H9 (cell line): ENCODE measurements around the gene MED13L. TPM values are rescaled to one million over a fixed set of nuclear protein-coding genes. Genes with fewer than 3 reads are reported as not detected.

ENCODE experiments used
- DNase-seq: peaks from one replicate; pipeline ENCODE4 v3.0.0-alpha.2; 2017
- H2AFZ ChIP-seq: one replicate; pipeline ENCODE4 v1.6.1; 2013; ENCODE audit warnings: mild to moderate bottlenecking, low read length, control low read depth, moderate library complexity
- H2AK5ac ChIP-seq: 2 replicates; pipeline ENCODE4 v1.6.1; 2013; ENCODE audit warnings: low read length, control low read depth, mixed read lengths; ENCODE audit not compliant: insufficient read length
- H2BK120ac ChIP-seq: one replicate; pipeline ENCODE4 v1.6.1; 2013; ENCODE audit warnings: low read depth, mild to moderate bottlenecking, low read length, control low read depth, inconsistent platforms; ENCODE audit not compliant: poor library complexity, severe bottlenecking
- H2BK12ac ChIP-seq: 2 replicates; pipeline ENCODE4 v1.6.1; 2013; ENCODE audit warnings: low read length, control low read depth, mixed read lengths, low read depth; ENCODE audit not compliant: insufficient read length
- H2BK15ac ChIP-seq: 2 replicates; pipeline ENCODE4 v1.6.1; 2013; ENCODE audit warnings: low read depth, low read length, control low read depth
- H2BK20ac ChIP-seq: one replicate; pipeline ENCODE4 v1.6.1; 2013; ENCODE audit warnings: low read depth, mild to moderate bottlenecking, low read length, control low read depth, inconsistent platforms; ENCODE audit not compliant: poor library complexity, severe bottlenecking
- H2BK5ac ChIP-seq: 2 replicates; pipeline ENCODE4 v1.6.1; 2013; ENCODE audit warnings: low read length, control low read depth, mixed read lengths; ENCODE audit not compliant: insufficient read length
- H3K14ac ChIP-seq: 2 replicates; pipeline ENCODE4 v1.6.1; 2013; ENCODE audit warnings: low read length, control low read depth; ENCODE audit not compliant: insufficient read depth
- H3K18ac ChIP-seq: 2 replicates; pipeline ENCODE4 v1.6.1; 2013; ENCODE audit warnings: low read depth, mild to moderate bottlenecking, mixed read lengths, low read length, control low read depth; ENCODE audit not compliant: insufficient read length
- H3K23ac ChIP-seq: 2 replicates; pipeline ENCODE4 v1.6.1; 2013; ENCODE audit warnings: low read length, control low read depth, mixed read lengths, low read depth; ENCODE audit not compliant: insufficient read length
- H3K23me2 ChIP-seq: 2 replicates; pipeline ENCODE4 v1.6.1; 2013; ENCODE audit warnings: low read depth, mild to moderate bottlenecking, mixed read lengths, low read length, control low read depth; ENCODE audit not compliant: insufficient read length, poor library complexity, severe bottlenecking
- H3K27ac ChIP-seq: 2 replicates; pipeline ENCODE4 v1.5.1; 2013; ENCODE audit warnings: low read length, control low read depth, mixed read lengths, low read depth; ENCODE audit not compliant: insufficient read length
- H3K27me3 ChIP-seq: 2 replicates; pipeline ENCODE4 v1.6.1; 2013; ENCODE audit warnings: low read length, control low read depth, inconsistent platforms; ENCODE audit not compliant: insufficient read depth
- H3K4ac ChIP-seq: 2 replicates; pipeline ENCODE4 v1.6.1; 2013; ENCODE audit warnings: low read depth, mild to moderate bottlenecking, control low read depth, inconsistent platforms, low read length, moderate library complexity
- H3K4me1 ChIP-seq: 2 replicates; pipeline ENCODE4 v1.6.1; 2013; ENCODE audit warnings: low read length, control low read depth, inconsistent platforms; ENCODE audit not compliant: insufficient read depth
- H3K4me2 ChIP-seq: 2 replicates; pipeline ENCODE4 v1.6.1; 2013; ENCODE audit warnings: low read length, control low read depth, mixed read lengths; ENCODE audit not compliant: insufficient read length, insufficient read depth
- H3K56ac ChIP-seq: 2 replicates; pipeline ENCODE4 v1.6.1; 2013; ENCODE audit warnings: low read depth, mild to moderate bottlenecking, mixed read lengths, low read length, control low read depth; ENCODE audit not compliant: insufficient read length
- H3K79me1 ChIP-seq: 2 replicates; pipeline ENCODE4 v1.6.1; 2013; ENCODE audit warnings: low read depth, mild to moderate bottlenecking, moderate library complexity, low read length, control low read depth, inconsistent platforms; ENCODE audit not compliant: insufficient read depth, poor library complexity, severe bottlenecking
- H3K79me2 ChIP-seq: 2 replicates; pipeline ENCODE4 v1.6.1; 2013; ENCODE audit warnings: low read length, control low read depth, inconsistent platforms; ENCODE audit not compliant: insufficient read depth
- H3K9ac ChIP-seq: 2 replicates; pipeline ENCODE4 v1.6.1; 2013; ENCODE audit warnings: low read length, control low read depth, mixed read lengths; ENCODE audit not compliant: insufficient read length; ENCODE audit errors: extremely low read depth
- H3K9me3 ChIP-seq: one replicate; pipeline ENCODE4 v1.6.1; 2013; ENCODE audit warnings: low read depth, low read length, inconsistent platforms; ENCODE audit not compliant: control insufficient read depth
- H3T11ph ChIP-seq: one replicate; pipeline ENCODE4 v1.6.1; 2013; ENCODE audit warnings: mild to moderate bottlenecking, low read length, control low read depth, inconsistent platforms
- H4K20me1 ChIP-seq: one replicate; pipeline ENCODE4 v1.6.1; 2013; ENCODE audit not compliant: control insufficient read depth, insufficient read length, insufficient read depth
- H4K5ac ChIP-seq: 2 replicates; pipeline ENCODE4 v1.6.1; 2013; ENCODE audit warnings: low read depth, mild to moderate bottlenecking, mixed read lengths, low read length, control low read depth; ENCODE audit not compliant: insufficient read length
- H4K8ac ChIP-seq: replicated peaks from 2 replicates; pipeline ENCODE4 v1.6.1; 2013; ENCODE audit warnings: low read length, control low read depth, mixed read lengths, low read depth; ENCODE audit not compliant: insufficient read length
- H4K91ac ChIP-seq: 2 replicates; pipeline ENCODE4 v1.6.1; 2013; ENCODE audit warnings: low read depth, mild to moderate bottlenecking, moderate library complexity, mixed read lengths, low read length, control low read depth; ENCODE audit not compliant: insufficient read length
- H3K27ac Mint-ChIP-seq, 3 experiments: 2 replicates in 2 of 3; 3 replicates in 1 of 3; pipeline ENCODE4 v1.8.0; 2020 to 2021; ENCODE audit warnings: mixed read lengths in 3 of 3, mild to moderate bottlenecking in 1 of 3, moderate library complexity in 1 of 3
- H3K27me3 Mint-ChIP-seq: 2 replicates; pipeline ENCODE4 v1.8.0; 2021; ENCODE audit warnings: low read depth, mild to moderate bottlenecking, moderate library complexity, mixed read lengths
- H3K36me3 Mint-ChIP-seq, 3 experiments: 2 replicates in 2 of 3; 3 replicates in 1 of 3; pipeline ENCODE4 v1.8.0; 2020 to 2021; ENCODE audit warnings: low read depth in 3 of 3, mixed read lengths in 3 of 3; ENCODE audit not compliant: insufficient read depth in 1 of 3
- H3K4me1 Mint-ChIP-seq, 2 experiments: 2 replicates each; pipeline ENCODE4 v1.8.0; 2020; ENCODE audit warnings: mixed read lengths in 2 of 2
- H3K4me3 Mint-ChIP-seq, 2 experiments: 2 replicates in 1 of 2; 3 replicates in 1 of 2; pipeline ENCODE4 v1.8.0; 2020 to 2021; ENCODE audit warnings: mild to moderate bottlenecking in 2 of 2, mixed read lengths in 2 of 2, moderate library complexity in 1 of 2
- H3K9me3 Mint-ChIP-seq, 2 experiments: 2 replicates in 1 of 2; 3 replicates in 1 of 2; pipeline ENCODE4 v1.8.0; 2020; ENCODE audit warnings: mild to moderate bottlenecking in 2 of 2, mixed read lengths in 2 of 2, moderate library complexity in 1 of 2
- WGBS: extraction: QIAGEN DNeasy Blood & Tissue Kit; methylation state at CpG from one replicate; pipeline ENCODE4 v1.1.7; 2013; ENCODE audit warnings: missing lambda C conversion rate, low lambda C conversion rate, mixed read lengths; ENCODE audit not compliant: insufficient read length; ENCODE audit errors: extremely low coverage; 5-methylcytosine and 5-hydroxymethylcytosine counted together
- total RNA-seq: library from RNA; stranded (reverse); gene quantifications from 2 replicates; pipeline ENCODE4 v1.2.1, GENCODE V29; 2021
- TF ChIP-seq, protein P1 (sequence below): fragments of 200-600 bp; sonication (generic); conservative IDR thresholded peaks from 3 replicates; pipeline ENCODE4 v1.8.0; 2021; ENCODE audit warnings: antibody characterized with exemption, mild to moderate bottlenecking

MED13L gene
- total RNA-seq, 1 experiment from 2014 or later, result 52.4 TPM

DNA sequence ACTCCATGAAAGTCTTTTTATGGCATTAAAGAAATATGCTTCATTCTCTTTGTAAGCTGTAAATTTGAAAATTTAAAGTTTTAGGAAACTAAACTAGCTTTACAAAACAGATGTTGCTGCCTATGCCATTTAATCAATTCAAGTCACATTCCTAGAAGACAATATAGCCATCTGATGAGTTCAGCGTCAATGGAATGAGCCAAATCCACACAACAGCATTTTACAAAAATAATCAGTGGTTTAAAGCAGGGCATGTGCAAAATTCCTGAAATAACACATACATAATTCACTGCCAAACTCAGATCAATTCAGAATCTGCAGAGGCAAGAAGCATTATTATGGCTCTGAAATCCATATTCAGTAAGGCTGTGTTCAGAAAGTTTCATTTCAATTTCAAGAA lies 75.6 kb downstream of the MED13L start:
- no CpG with 5 or more reads among the region's 1 CpG for WGBS
- H2AK5ac ChIP-seq, result no peak overlapping the region

More for the DNA sequence above, 75.6 kb downstream of the MED13L start:
- no peaks in the 10 kb centered on the region for H4K20me1 ChIP-seq
- no peak overlapping the region for H3K27ac Mint-ChIP-seq
- H3K9ac ChIP-seq, result no peak overlapping the region
- no peak overlapping the region for H3K14ac ChIP-seq
- TF ChIP-seq, protein P1, sequence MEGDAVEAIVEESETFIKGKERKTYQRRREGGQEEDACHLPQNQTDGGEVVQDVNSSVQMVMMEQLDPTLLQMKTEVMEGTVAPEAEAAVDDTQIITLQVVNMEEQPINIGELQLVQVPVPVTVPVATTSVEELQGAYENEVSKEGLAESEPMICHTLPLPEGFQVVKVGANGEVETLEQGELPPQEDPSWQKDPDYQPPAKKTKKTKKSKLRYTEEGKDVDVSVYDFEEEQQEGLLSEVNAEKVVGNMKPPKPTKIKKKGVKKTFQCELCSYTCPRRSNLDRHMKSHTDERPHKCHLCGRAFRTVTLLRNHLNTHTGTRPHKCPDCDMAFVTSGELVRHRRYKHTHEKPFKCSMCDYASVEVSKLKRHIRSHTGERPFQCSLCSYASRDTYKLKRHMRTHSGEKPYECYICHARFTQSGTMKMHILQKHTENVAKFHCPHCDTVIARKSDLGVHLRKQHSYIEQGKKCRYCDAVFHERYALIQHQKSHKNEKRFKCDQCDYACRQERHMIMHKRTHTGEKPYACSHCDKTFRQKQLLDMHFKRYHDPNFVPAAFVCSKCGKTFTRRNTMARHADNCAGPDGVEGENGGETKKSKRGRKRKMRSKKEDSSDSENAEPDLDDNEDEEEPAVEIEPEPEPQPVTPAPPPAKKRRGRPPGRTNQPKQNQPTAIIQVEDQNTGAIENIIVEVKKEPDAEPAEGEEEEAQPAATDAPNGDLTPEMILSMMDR, result no peak
- no peak overlapping the region for H3K56ac ChIP-seq
- no peak overlapping the region for H3K18ac ChIP-seq
- no peak overlapping the region for H3K23ac ChIP-seq
- H3K4me3 Mint-ChIP-seq, result no peak overlapping the region
- no peak overlapping the region for H2BK120ac ChIP-seq
- H3K36me3 Mint-ChIP-seq, result no peaks in the 10 kb centered on the region
- H2AFZ ChIP-seq, result no peak overlapping the region
- H4K8ac ChIP-seq, result no peak overlapping the region
- DNase-seq, result no peak
- no peaks in the 10 kb centered on the region for H3K23me2 ChIP-seq
- no peak overlapping the region for H3K4me2 ChIP-seq
- peaks cover 22 to 36% of the 10 kb centered on the region in 2 experiments for H3K4me1 Mint-ChIP-seq
- no peak overlapping the region for H2BK15ac ChIP-seq
- no peaks in the 10 kb centered on the region for H3K9me3 ChIP-seq
- H3K79me1 ChIP-seq, result peaks cover 6% of the 10 kb centered on the region
- H3K9me3 Mint-ChIP-seq, result no peaks in the 10 kb centered on the region
- H2BK12ac ChIP-seq, result no peak overlapping the region
- no peak overlapping the region for H3T11ph ChIP-seq
- H3K79me2 ChIP-seq, result peaks cover 4% of the 10 kb centered on the region; the same call in 1 of the 2 replicates
- H3K27me3 Mint-ChIP-seq, result no peaks in the 10 kb centered on the region
- no peak overlapping the region for H4K5ac ChIP-seq
- H3K27me3 ChIP-seq, result no peaks in the 10 kb centered on the region
- no peak overlapping the region for H4K91ac ChIP-seq
- no peak overlapping the region for H2BK20ac ChIP-seq
- H3K27ac ChIP-seq, result no peak overlapping the region
- H3K4ac ChIP-seq, result no peak overlapping the region
- H2BK5ac ChIP-seq, result no peak overlapping the region
- H3K4me1 ChIP-seq, result no peaks in the 10 kb centered on the region; the same call in 1 of the 2 replicates
